Astrocyte (in vitro differentiated cells and primary cell): ENCODE measurements around the gene KAT7.

Experiments used
- CTCF ChIP-seq: IDR thresholded peaks from 2 replicates; pipeline ENCODE4 v1.5.1; 2011; ENCODE audit warnings: low read depth, mild to moderate bottlenecking, inconsistent platforms, low read length, moderate library complexity; ENCODE audit not compliant: insufficient read depth
- EZH2 ChIP-seq: IDR thresholded peaks from 2 replicates; pipeline ENCODE4 v1.6.1; 2012; ENCODE audit warnings: mild to moderate bottlenecking, low read length, inconsistent platforms; ENCODE audit not compliant: insufficient read depth

- no peak for TF ChIP-seq CTCF
- TF ChIP-seq EZH2 = no peak
Observed at GRCh38 chr17:49871211-49871610, 82.7 kb downstream of the KAT7 start.
